SH-SY5Y (cell line): ENCODE data around the gene CRYBA2.
A peak's percentile ranks its signal among the peaks of the same experiment; 100 is the strongest.

ENCODE experiments used
- GATA2 ChIP-seq: IDR thresholded peaks from 2 replicates; pipeline ENCODE4 v1.6.1; 2011; ENCODE audit warnings: mild to moderate bottlenecking, low read depth, low read length
- GATA3 ChIP-seq: IDR thresholded peaks from 2 replicates; pipeline ENCODE4 v1.6.1; 2011; ENCODE audit warnings: low read depth, mild to moderate bottlenecking, low read length, moderate library complexity

CRYBA2 gene

GRCh38 chr2:218986148-218986761 lies 7.0 kb downstream of the CRYBA2 start:
- TF ChIP-seq GATA2 (no peak), GATA3 (no peak)

DNA sequence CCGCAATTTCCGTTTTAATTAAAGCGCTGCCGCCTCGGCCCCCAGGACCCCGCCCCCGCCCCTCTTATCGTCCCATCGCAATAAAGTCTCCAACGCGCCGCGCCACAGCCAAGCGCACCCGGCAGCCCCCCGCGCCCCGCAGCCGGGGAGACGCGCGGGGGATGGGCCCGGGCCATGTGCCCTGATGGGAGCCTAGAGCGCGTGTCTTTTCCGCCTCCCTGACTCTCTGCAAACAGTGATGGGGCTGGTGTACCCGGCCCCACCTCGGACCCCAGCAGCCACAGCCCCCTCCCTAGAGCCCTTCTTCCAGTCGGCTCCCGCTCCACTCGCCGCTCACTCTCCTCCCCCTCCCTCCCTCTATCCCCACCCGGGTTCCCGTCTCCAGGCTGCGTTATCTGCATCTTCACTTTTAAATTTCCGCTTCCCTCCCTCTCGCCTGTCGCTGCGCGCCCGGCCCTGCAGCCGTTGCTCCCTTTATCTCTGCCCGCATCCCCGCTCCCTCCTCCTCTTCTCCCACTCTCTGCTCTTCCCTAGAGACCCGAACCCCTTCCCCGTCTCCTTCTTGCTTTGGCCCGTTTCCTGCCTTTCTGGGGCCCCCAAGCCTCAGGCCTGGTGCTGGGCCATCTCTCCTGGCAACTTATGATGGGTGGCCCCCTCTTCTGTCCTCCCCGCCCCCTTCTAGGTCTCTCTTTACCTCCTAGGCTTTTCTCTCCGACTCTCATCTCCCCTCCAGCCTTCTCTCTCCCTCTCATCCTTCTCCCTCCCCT lies 7.7 kb downstream of the CRYBA2 start:
- no peak for TF ChIP-seq GATA3
- TF ChIP-seq GATA2: peak; percentile 87

DNA sequence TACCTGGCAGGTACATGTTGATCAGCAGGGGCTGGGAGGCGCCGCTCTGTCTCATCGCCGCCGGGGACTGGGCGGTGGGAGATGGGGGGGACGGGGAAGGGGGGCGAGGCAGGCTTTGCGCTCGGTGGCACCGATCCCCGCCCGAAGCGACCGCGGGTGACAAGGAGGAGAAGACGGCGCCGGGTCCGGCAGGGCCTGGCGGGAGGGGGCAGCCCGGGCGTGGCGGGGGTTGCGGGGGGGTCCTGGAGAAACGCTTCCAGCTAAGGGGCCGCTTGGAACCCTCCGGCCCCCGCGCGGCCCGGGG lies 8.2 kb downstream of the CRYBA2 start, which contains the start of gene FEV:
FEV (minus strand) TSS at position 164 of the 304 bp plus-strand sequence; CDS start at position 55, 109 bp downstream.
- TF ChIP-seq GATA3 (no peak), GATA2 (no peak)

GRCh38 chr2:218984239-218985020 lies 8.8 kb downstream of the CRYBA2 start:
- TF ChIP-seq GATA3 (no peak), GATA2 (no peak; the same call in 1 of the 2 replicates)

DNA sequence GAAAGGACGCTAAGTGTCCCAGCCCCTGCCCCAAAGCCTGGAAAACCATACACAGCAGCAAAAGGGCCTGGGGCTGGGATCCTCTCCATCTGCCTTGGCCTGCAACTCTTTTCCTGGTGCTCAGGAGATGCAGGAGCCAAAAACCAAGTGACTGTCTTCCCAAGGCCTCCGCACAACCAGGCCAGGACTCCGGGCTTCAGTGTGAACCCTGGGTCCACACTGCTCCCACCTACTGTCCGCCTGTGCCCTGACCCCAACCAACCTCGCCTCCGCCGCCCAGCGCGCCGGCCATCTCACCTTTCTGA lies 9.3 kb downstream of the CRYBA2 start:
- TF ChIP-seq GATA2 (no peak), GATA3 (no peak)

DNA sequence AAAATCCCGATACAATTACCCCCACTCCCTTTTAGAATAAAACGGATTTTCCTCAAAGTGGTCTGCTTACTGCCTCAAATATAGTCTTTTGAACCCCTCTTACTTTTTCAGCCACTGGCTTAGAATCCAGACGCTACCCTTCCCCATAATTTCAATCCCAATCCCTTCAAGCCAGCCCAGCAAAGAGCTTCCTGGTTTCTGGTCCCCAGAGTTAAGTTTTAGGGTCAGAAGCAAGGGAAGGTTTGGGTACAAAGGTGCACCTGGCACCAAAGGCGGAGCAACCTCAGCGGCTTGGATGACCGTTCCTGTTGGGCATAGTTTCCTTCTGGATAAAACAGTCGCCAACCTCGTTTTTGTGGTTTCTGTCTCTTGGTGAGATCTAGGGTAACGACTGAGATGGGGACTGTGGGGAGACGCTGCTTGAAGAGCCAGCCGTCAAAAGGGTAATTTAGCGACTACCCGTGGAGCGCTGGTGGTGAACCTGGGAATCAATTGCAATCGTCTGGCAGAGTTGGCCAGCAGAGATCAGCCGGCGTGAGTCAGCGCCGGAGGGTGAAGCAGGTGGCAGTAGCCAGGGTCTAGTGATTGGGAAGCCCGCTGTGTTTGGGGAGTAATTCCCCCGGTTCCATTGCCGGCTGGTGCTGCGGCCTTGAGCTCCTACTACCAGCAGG lies 9.8 kb downstream of the CRYBA2 start:
- no peak for TF ChIP-seq GATA2
- no peak for TF ChIP-seq GATA3

DNA sequence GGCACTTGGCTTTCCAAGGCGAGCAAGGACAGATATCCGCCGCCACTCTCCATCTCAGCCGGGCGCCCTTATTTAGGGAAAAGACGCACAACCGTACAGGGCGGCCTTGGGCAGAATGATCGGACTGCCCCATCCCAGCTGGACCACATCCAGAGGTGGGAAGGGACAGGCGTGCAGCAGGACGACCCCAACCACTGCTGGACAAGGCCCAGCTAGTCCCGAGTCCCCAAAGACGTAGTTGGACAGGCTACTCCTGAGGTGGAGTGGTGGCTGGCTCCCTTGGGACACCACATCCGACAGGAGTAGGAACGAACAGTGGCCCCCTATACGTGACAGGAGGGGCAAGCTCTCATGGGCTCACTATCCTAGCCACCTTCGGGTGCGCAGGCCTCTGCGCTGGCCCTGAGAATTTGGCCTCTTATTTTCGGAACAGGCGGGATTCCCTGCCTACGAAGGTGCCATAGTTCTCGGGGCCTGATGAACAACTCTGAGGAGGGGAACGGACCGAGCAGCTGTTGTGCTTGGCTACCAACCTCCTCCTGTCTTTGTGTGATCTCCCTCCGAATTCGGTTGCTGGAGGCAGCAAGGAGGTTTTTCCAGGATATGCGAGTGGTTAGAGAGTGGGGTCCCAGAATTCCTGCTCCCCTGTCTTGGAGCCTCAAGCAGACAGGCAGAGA lies 10.5 kb downstream of the CRYBA2 start:
- TF ChIP-seq GATA2 (no peak), GATA3 (no peak)

- TF ChIP-seq GATA2 (no peak), GATA3 (no peak)
Observed at GRCh38 chr2:218981881-218982585, 11.2 kb downstream of the CRYBA2 start.

GRCh38 chr2:218981390-218981880 lies 11.8 kb downstream of the CRYBA2 start:
- TF ChIP-seq GATA3 (no peak), GATA2 (no peak)

DNA sequence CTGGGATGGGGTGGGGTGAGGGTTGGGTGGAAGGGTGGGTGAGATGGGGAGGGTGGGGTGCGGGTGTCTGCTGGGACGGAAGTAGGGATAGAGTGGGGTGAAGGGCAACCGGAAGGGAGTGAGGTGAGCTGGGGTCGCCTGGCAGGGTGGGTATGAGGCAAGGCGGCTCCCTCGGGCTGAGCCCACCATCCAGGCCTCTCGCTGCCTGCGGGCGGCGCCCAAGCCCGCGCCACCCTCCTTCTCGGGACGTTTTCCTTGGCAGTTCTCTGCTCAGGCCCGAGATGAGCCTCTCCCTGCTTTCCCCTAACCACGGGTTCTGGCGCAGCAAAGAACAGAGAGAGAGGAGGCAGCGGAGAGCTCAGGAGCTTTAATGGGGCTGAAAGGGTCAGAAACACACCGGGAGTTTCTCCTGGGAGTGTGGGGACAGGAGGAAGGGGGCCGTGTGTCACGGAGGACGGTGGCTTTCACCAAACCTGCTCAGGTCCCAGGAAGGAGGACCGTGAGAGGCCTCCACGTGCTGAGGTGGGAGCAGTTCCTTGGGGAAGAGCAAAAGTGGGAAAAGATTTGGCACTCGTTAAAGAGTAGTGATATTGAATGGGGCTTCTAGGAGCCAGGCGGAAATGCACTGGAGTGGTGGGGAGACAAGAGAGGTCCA lies 12.4 kb downstream of the CRYBA2 start:
- no peak for TF ChIP-seq GATA2
- no peak for TF ChIP-seq GATA3

GRCh38 chr2:218979846-218980734 lies 13.1 kb downstream of the CRYBA2 start:
- TF ChIP-seq GATA2 (no peak), GATA3 (no peak)

- no peak for TF ChIP-seq GATA2
- TF ChIP-seq GATA3: no peak
Observed at GRCh38 chr2:218975060-218975777, 18.0 kb downstream of the CRYBA2 start.
